Measurements from ENCODE around the gene MYO9A.

The MYO9A gene

GRCh38 chr15:72162569-72162968 lies 44.6 kb upstream of the MYO9A start:
- H3K4me3 ChIP-seq (ENCODE audit: low read depth, low read length), result no peak overlapping the region
- DNase-seq (ENCODE audit: low read depth), result no peak
- no peak for TF ChIP-seq MYC (IDR thresholded peaks at IDR 0.05; ENCODE audit: low read depth, low read length)
- no peak for TF ChIP-seq CTCF (IDR thresholded peaks at IDR 0.05; ENCODE audit: low read depth, low read length)
- TF ChIP-seq POLR2A (IDR thresholded peaks at IDR 0.05; ENCODE audit: extremely low read depth, insufficient read length), result no peak
- no peak for TF ChIP-seq MAX (IDR thresholded peaks at IDR 0.05; ENCODE audit: low read depth, low read length)

- DNase-seq (ENCODE audit: low read depth), result no peak
- TF ChIP-seq MYC (IDR thresholded peaks at IDR 0.05; ENCODE audit: low read depth, low read length) (no peak), POLR2A (IDR thresholded peaks at IDR 0.05; ENCODE audit: extremely low read depth, insufficient read length) (no peak), MAX (IDR thresholded peaks at IDR 0.05; ENCODE audit: low read depth, low read length) (no peak), CTCF (IDR thresholded peaks at IDR 0.05; ENCODE audit: low read depth, low read length) (no peak)
- H3K4me3 ChIP-seq (ENCODE audit: low read depth, low read length), result no peak overlapping the region
Observed at GRCh38 chr15:72161361-72162132, 43.6 kb upstream of the MYO9A start.

GRCh38 chr15:72160696-72161245 lies 42.8 kb upstream of the MYO9A start:
- TF ChIP-seq CTCF (IDR thresholded peaks at IDR 0.05; ENCODE audit: low read depth, low read length) (no peak), POLR2A (IDR thresholded peaks at IDR 0.05; ENCODE audit: extremely low read depth, insufficient read length) (no peak), MAX (IDR thresholded peaks at IDR 0.05; ENCODE audit: low read depth, low read length) (no peak), MYC (IDR thresholded peaks at IDR 0.05; ENCODE audit: low read depth, low read length) (no peak)
- no peak overlapping the region for H3K4me3 ChIP-seq (ENCODE audit: low read depth, low read length)
- DNase-seq (ENCODE audit: low read depth), result no peak

- H3K4me3 ChIP-seq (ENCODE audit: low read depth, low read length), result no peak overlapping the region
- peak; percentile 35 for DNase-seq (ENCODE audit: low read depth)
- no peak for TF ChIP-seq POLR2A (IDR thresholded peaks at IDR 0.05; ENCODE audit: extremely low read depth, insufficient read length)
- no peak for TF ChIP-seq MAX (IDR thresholded peaks at IDR 0.05; ENCODE audit: low read depth, low read length)
- TF ChIP-seq MYC (IDR thresholded peaks at IDR 0.05; ENCODE audit: low read depth, low read length), result no peak
- no peak for TF ChIP-seq CTCF (IDR thresholded peaks at IDR 0.05; ENCODE audit: low read depth, low read length)
Observed at GRCh38 chr15:72156928-72157327, 39.0 kb upstream of the MYO9A start.

- H3K4me3 ChIP-seq (ENCODE audit: low read depth, low read length), result no peak overlapping the region
- peak; percentile 78 for DNase-seq (ENCODE audit: low read depth)
- TF ChIP-seq POLR2A (IDR thresholded peaks at IDR 0.05; ENCODE audit: extremely low read depth, insufficient read length), result no peak
- no peak for TF ChIP-seq MAX (IDR thresholded peaks at IDR 0.05; ENCODE audit: low read depth, low read length)
- TF ChIP-seq CTCF (IDR thresholded peaks at IDR 0.05; ENCODE audit: low read depth, low read length), result peak; percentile 96
- no peak for TF ChIP-seq MYC (IDR thresholded peaks at IDR 0.05; ENCODE audit: low read depth, low read length)
Observed at GRCh38 chr15:72155635-72156616, 38.0 kb upstream of the MYO9A start.
